Heart left ventricle (tissue), 16 donors: ENCODE results near the gene ARAP1. TPM values are rescaled to one million over a fixed set of nuclear protein-coding genes. Genes with fewer than 3 reads are reported as not detected.

ENCODE experiments used
- ATAC-seq, 4 donors: fragments of 200-7000 bp; cut with Tn5 transposase; one replicate each; pipeline ENCODE4 v1.9.1; 2020 to 2022; ENCODE audit warnings: moderate library complexity in 4 of 4, mild to moderate bottlenecking in 3 of 4, moderate number of reproducible peaks in 1 of 4
- DNase-seq, 5 donors: peaks; one replicate each; pipeline ENCODE4 v3.0.0-alpha.2; 2020
- H3K27ac ChIP-seq, 12 donors: fragments of 200-600 bp; sonication (generic) in 4 of 12; one replicate each; pipeline versions ENCODE4 v1.5.0 to v1.8.0; 2016 to 2022; ENCODE audit warnings: mild to moderate bottlenecking in 2 of 12
- H3K27me3 ChIP-seq, 9 donors: fragments of 200-600 bp; sonication (generic) in 2 of 9; one replicate each; pipeline versions ENCODE4 v1.5.1 to v1.8.0; 2016 to 2022; ENCODE audit warnings: mild to moderate bottlenecking in 3 of 9
- H3K36me3 ChIP-seq, 9 donors: fragments of 200-600 bp; sonication (generic) in 2 of 9; one replicate each; pipeline versions ENCODE4 v1.5.0 to v1.8.0; 2018 to 2022; ENCODE audit warnings: mild to moderate bottlenecking in 2 of 9
- H3K4me1 ChIP-seq, 12 donors: fragments of 200-600 bp; sonication (generic) in 4 of 12; one replicate each; pipeline versions ENCODE4 v1.5.0 to v1.8.0; 2016 to 2022; ENCODE audit warnings: mild to moderate bottlenecking in 3 of 12
- H3K4me3 ChIP-seq, 12 donors: fragments of 200-600 bp; sonication (generic) in 4 of 12; one replicate each; pipeline versions ENCODE4 v1.5.0 to v1.8.0; 2017 to 2022; ENCODE audit warnings: mild to moderate bottlenecking in 9 of 12, moderate library complexity in 4 of 12
- H3K9me3 ChIP-seq, 12 donors: fragments of 200-600 bp; sonication (generic) in 4 of 12; one replicate each; pipeline versions ENCODE4 v1.5.0 to v1.8.0; 2016 to 2022; ENCODE audit warnings: mild to moderate bottlenecking in 1 of 12
- CTCF ChIP-seq, 12 donors: fragments of 200-600 bp; sonication (generic) in 4 of 12; IDR thresholded peaks; one replicate each; pipeline versions ENCODE4 v1.5.0 to v1.8.0; 2018 to 2022; ENCODE audit warnings: antibody characterized with exemption in 12 of 12, mild to moderate bottlenecking in 5 of 12
- POLR2A ChIP-seq, 2 donors: fragments of 450-650 bp; IDR thresholded peaks; one replicate each; pipeline ENCODE4 v1.6.1; 2017; ENCODE audit warnings: antibody characterized with exemption in 2 of 2, mild to moderate bottlenecking in 2 of 2, moderate library complexity in 2 of 2
- WGBS, 4 donors: extraction: QIAGEN DNeasy Blood & Tissue Kit in 2 of 4; methylation state at CpG; one replicate each; pipeline versions ENCODE4 v1.1.5 to v1.1.7; 2013 to 2018; 5-methylcytosine and 5-hydroxymethylcytosine counted together
- intact Hi-C, 10 donors: fragments of 100-400 bp; cut with DNase I; formaldehyde crosslinking; loops; one replicate each; pipeline versions ENCODE4 v1.11.1 to v1.14.2; 2022
- polyA plus RNA-seq, 2 donors: library from polyadenylated mRNA; stranded (reverse); fragments of 200-250 nt; gene quantifications; one replicate each; pipeline ENCODE4 v1.2.3, GENCODE V29; 2013
- total RNA-seq, 9 donors: library from RNA; depleted of rRNA in 2 of 9; stranded (reverse); fragments of >200 nt in 2 of 9; fragmentation: NEBNext Ultra II Directional in 3 of 9; extraction: Animal tissue kit (Norgen Biotek cat#: 25700) in 3 of 9; gene quantifications; one replicate each; pipeline versions ENCODE4 v1.1.0 to v1.2.4, GENCODE V29; 2016 to 2023
- donor health status: ischemic (EF 13 %, LVEDD 7.1; RV severe dilation, severe dysfunction).
- donor health status: healthy with polysubstance abuse.
- donor health status: DM: no; HTN: yes; CAD: no.
- donor health status: DM: no; HTN: no; CAD: no.
- donor health status: ischemic (EF 25% LVEDD 6.9; RV normal size, moderate dysfunction).
- donor health status: ischemic (EF 25% LVEDD 5.7; RV mildly dilated, moderate dysfunction).
- donor health status: healthy.
- donor health status: DM: yes; HTN: yes; CAD: no.
- donor health status: ischemic (EF 35%, LVEDD 5.7; RV mildly dilated, moderate dysfunction).
- donor health status: nonischemic (EF 11% LVEDD 7.7; RV severe dilation, severe dysfunction).
- donor health status: DM: yes; HTN: yes; CAD: no.
- donor health status: PGD.
- donor health status: ischemic (EF 29% LVEDD 5.4; RV normal size, mild dysfunction).
- donor health status: nonischemic (EF 23%, LVEDD 6.1; RV moderate dilation, normal function).

The ARAP1 gene
- total and polyA plus RNA-seq, 11 donors = 35.4 to 116 (median 43.6) TPM

DNA sequence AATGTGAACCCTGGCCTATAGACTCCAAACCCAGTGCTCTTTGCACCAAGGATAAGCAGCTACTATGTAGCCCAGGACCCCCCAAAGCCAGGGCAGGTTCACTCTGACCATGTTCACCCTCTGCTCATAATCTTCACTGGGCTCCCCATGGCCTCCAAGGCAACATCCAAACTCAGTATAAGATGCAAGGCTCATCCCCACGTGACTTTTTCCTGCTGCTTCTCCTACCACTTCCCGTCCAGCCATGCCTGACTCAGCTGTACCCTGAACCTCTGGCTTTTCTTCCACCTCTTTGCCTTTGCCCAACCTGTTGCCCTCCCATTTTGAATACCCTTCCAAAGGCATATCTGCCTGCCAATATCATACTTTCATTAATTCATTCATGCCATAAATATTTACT is 105.7 kb downstream of the ARAP1 start:
- no peaks in the 10 kb centered on the region for H3K36me3 ChIP-seq
- DNase-seq (no peak), ATAC-seq (no peak)
- TF ChIP-seq CTCF (IDR thresholded peaks at IDR 0.05) = no peak
- no peak for TF ChIP-seq POLR2A (IDR thresholded peaks at IDR 0.05)
- intact Hi-C loops = loop anchor here in 3 of 10 donors (5.0 to 10.0 kb wide), 3 partner anchors 59 to 172 kb away; no protein-coding TSS in a partner anchor
- no peak overlapping the region for H3K4me3 ChIP-seq
- H3K27me3 ChIP-seq = peaks cover 0 to 7% (median 0%) of the 10 kb centered on the region in 9 donors
- H3K9me3 ChIP-seq = no peaks in the 10 kb centered on the region
- peaks cover 0 to 21% (median 8%) of the 10 kb centered on the region in 12 donors for H3K4me1 ChIP-seq
- no peak overlapping the region for H3K27ac ChIP-seq
- 70 to 76% (median 73%) methylated on average over 2 of the region's 2 CpGs for WGBS, 4 donors

GRCh38 chr11:72646024-72646423 is 106.2 kb downstream of the ARAP1 start:
- H3K36me3 ChIP-seq = no peaks in the 10 kb centered on the region
- WGBS, 4 donors = 89 to 96% (median 93%) methylated on average over 3 of the region's 3 CpGs
- ATAC-seq (no peak), DNase-seq (no peak)
- H3K4me1 ChIP-seq = peaks cover 0 to 23% (median 8%) of the 10 kb centered on the region in 12 donors
- TF ChIP-seq POLR2A (IDR thresholded peaks at IDR 0.05) (no peak), CTCF (IDR thresholded peaks at IDR 0.05) (no peak)
- H3K27me3 ChIP-seq = peaks cover 0 to 11% (median 0%) of the 10 kb centered on the region in 9 donors
- intact Hi-C loops = loop anchor here in 3 of 10 donors (5.0 to 10.0 kb wide), 3 partner anchors 59 to 171 kb away; no protein-coding TSS in a partner anchor
- H3K27ac ChIP-seq = no peak overlapping the region
- H3K4me3 ChIP-seq = no peak overlapping the region
- H3K9me3 ChIP-seq = no peaks in the 10 kb centered on the region

- no peaks in the 10 kb centered on the region for H3K36me3 ChIP-seq
- WGBS, 4 donors = 85 to 90% (median 88%) methylated on average over 7 of the region's 7 CpGs
- no peak for DNase-seq
- peak overlapping the region in 3 of 12 donors; percentile 56 to 83 (median 72) for H3K4me3 ChIP-seq
- H3K27me3 ChIP-seq = peaks cover 0 to 29% (median 0%) of the 10 kb centered on the region in 9 donors
- H3K27ac ChIP-seq = no peak overlapping the region
- TF ChIP-seq CTCF (IDR thresholded peaks at IDR 0.05) (no peak), POLR2A (IDR thresholded peaks at IDR 0.05) (no peak)
- ATAC-seq = no peak
- no peaks in the 10 kb centered on the region for H3K9me3 ChIP-seq
- intact Hi-C loops = loop anchor here in 9 of 10 donors (1.0 to 10.0 kb wide), 10 partner anchors 44 to 173 kb away; no protein-coding TSS in a partner anchor
- H3K4me1 ChIP-seq = peaks cover 0 to 38% (median 14%) of the 10 kb centered on the region in 12 donors
Observed at GRCh38 chr11:72643547-72643946, 108.7 kb downstream of the ARAP1 start.

- no peaks in the 10 kb centered on the region for H3K9me3 ChIP-seq
- no peaks in the 10 kb centered on the region for H3K36me3 ChIP-seq
- ATAC-seq (peak; percentile 33 to 82 (median 72)), DNase-seq (peak; percentile 41 to 84 (median 62))
- peaks cover 0 to 29% (median 0%) of the 10 kb centered on the region in 9 donors for H3K27me3 ChIP-seq
- H3K4me1 ChIP-seq = peaks cover 2 to 43% (median 20%) of the 10 kb centered on the region in 12 donors
- TF ChIP-seq CTCF (IDR thresholded peaks at IDR 0.05) = peak; percentile 95 to 100 (median 98)
- TF ChIP-seq POLR2A (IDR thresholded peaks at IDR 0.05) = no peak
- H3K4me3 ChIP-seq = peak overlapping the region; percentile 54 to 88 (median 72)
- WGBS, 4 donors = 0 to 2% (median 2%) methylated on average over 24 to 59 of the region's 59 CpGs
- intact Hi-C loops = loop anchor here (1.0 to 10.0 kb wide), 10 partner anchors 44 to 172 kb away; no protein-coding TSS in a partner anchor
- H3K27ac ChIP-seq = peak overlapping the region in 9 of 12 donors; percentile 8 to 82 (median 43)
Observed at GRCh38 chr11:72642884-72643522, 109.2 kb downstream of the ARAP1 start.
